ENCODE data around the gene APOL1. TPM values are rescaled to one million over a fixed set of nuclear protein-coding genes. Genes with fewer than 3 reads are reported as not detected.

Gene APOL1
- total and polyA plus RNA-seq, 10 of the 15 experiments (the other 5 are each of a cell fraction or from before 2014, with no cell fraction given), result 9.0 to 42.0 (median 17.6) TPM

DNA sequence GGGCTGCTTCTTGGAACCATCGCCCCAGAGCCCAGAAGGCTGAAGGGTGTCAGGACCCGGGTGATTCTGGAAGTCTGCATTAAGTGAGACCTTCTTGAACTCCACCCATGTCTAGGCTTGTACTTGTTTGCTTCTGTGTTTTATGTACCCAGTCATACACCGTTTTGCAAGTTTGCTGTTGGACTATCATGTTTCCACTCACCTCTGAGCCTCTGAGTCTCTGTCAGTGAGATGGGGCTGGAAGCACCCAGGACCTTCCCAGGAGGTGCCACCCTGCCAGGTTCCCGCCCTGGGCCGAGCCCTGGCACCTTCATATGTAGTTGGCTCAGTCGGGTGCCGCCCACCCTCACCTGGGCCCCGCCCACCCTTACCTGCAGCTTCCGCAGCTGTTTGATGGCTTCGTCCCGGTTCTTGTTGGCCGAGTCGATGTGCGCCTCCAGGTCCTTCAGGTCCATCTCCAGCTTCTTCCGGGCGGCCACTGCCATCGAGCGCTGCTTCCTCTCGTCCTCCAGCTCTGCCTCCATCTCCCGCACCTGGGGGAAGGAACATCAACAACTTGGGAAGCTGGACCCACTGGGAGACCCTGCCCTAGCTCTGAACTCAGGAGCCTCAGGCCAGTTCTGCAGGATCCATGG, 35.1 kb downstream of the APOL1 start:
- in situ Hi-C loops (cut with MboI) (no loop called here), intact Hi-C loops (cut with micrococcal nuclease; ENCODE audit: unreplicated experiment) (no loop called here)
- Histone ChIP-seq H3K9me3 (replicated peaks; ENCODE audit: control insufficient read depth, insufficient read depth, low read length) (no peaks in the 10 kb centered on the region), H3K9ac (ENCODE audit: control insufficient read depth, insufficient read depth, low read length) (no peak overlapping the region), H3K27me3 (replicated peaks in 1 of 2; ENCODE audit: control insufficient read depth in 2 of 2, insufficient read depth in 2 of 2, low read length in 1 of 2) (no peaks in the 10 kb centered on the region), H4K20me1 (ENCODE audit: control insufficient read depth, insufficient read depth) (no peaks in the 10 kb centered on the region), H3K4me1 (ENCODE audit: control insufficient read depth, insufficient read depth, low read length) (no peaks in the 10 kb centered on the region), H3K36me3 (ENCODE audit: control insufficient read depth in 2 of 2, insufficient read depth in 2 of 2, low read length in 1 of 2) (peaks cover 32 to 68% of the 10 kb centered on the region in 2 experiments), H3K27ac (ENCODE audit: control insufficient read depth, insufficient read depth) (no peak overlapping the region), H3K4me3 (no peak overlapping the region), H3K4me2 (ENCODE audit: control insufficient read depth, insufficient read depth) (no peak overlapping the region), H2AFZ (ENCODE audit: control insufficient read depth, low read depth, low read length) (no peak overlapping the region), H3K79me2 (ENCODE audit: control insufficient read depth, insufficient read depth, low read length) (no peaks in the 10 kb centered on the region)
- POLR2A ChIA-PET, result no interaction called here
- CTCF ChIA-PET, result interaction anchor here (0.6 to 3.4 kb wide), 8 partner anchors 9 to 182 kb away, joined by 3 to 23 read pairs (median 4); no protein-coding TSS in a partner anchor
- TF ChIP-seq SIX5 (IDR thresholded peaks at IDR 0.05; ENCODE audit: low read depth, low read length, severe bottlenecking), result no peak
- peak; percentile 50; the same call in 1 of the 2 replicates for TF ChIP-seq POLR2A (IDR thresholded peaks at IDR 0.05; ENCODE audit: low read depth, low read length)
- TF ChIP-seq CBX5 (IDR thresholded peaks at IDR 0.05; ENCODE audit: low read depth), result no peak
- DNase-seq (ENCODE audit: low read depth, low spot score), result no peak
- RAD21 ChIA-PET (ENCODE audit: unreplicated experiment), result no interaction called here
- ATAC-seq, result no peak
- SMC1A ChIA-PET (ENCODE audit: uncharacterized antibody, unreplicated experiment), result interaction anchor here (1.4 kb wide), 1 partner anchor 198 kb away, joined by 3 read pairs; no protein-coding TSS in a partner anchor
- FAIRE-seq, result no peak
- 96% methylated on average over 16 of the region's 20 CpGs for WGBS (ENCODE audit: insufficient coverage, insufficient replicate concordance, low lambda C conversion rate, missing lambda C conversion rate)
- no TSS peak for BruUV-seq (replicated peaks)

DNA sequence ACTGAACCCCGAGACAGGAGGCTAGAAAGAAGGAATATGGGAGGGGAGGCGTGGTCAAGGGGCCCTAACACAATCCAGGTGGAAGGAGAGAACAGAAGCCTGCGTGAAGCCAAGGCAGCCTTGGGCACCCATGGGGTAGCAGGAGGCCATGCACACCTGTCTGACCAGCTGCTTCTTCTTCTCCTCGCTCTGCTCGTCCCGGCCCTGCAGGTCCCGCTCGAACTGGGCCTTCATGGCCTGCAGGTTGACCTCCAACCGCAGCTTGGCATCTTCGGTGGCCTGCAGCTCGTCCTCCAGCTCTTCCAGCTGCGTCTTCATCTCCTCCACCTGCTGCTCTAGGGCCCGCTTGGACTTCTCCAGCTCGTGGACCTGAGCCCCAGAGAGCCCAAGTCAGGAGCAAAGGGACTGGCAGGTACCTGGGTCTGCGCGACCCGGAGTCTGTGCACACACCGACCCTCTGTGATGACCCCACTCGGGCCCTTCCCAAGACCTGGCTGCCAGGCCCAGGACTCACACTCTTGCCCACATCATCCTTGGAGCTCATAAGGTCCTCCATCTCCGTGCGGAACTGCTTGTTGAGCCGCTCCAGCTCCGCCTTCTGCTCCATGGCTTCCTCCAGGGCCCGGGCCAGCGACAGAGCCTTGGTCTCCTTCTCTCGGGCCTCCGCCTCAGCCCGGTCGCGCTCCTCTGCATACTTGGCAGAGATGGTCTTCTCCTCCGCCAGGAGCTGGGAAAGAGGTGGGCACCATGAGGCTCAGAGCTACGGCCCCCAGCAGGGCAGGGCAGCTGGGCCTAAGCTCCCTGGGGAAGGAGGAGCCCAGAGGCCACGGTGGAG, 35.9 kb downstream of the APOL1 start:
- TSS peak; percentile 77 for BruUV-seq (replicated peaks)
- CTCF ChIA-PET, result interaction anchor here (0.9 to 3.4 kb wide), 6 partner anchors 9 to 182 kb away, joined by 4 to 23 read pairs (median 4); no protein-coding TSS in a partner anchor
- ATAC-seq (no peak), FAIRE-seq (no peak), DNase-seq (ENCODE audit: low read depth, low spot score) (no peak)
- Histone ChIP-seq H2AFZ (ENCODE audit: control insufficient read depth, low read depth, low read length) (no peak overlapping the region), H3K9me3 (replicated peaks; ENCODE audit: control insufficient read depth, insufficient read depth, low read length) (no peaks in the 10 kb centered on the region), H3K79me2 (ENCODE audit: control insufficient read depth, insufficient read depth, low read length) (no peaks in the 10 kb centered on the region), H3K27ac (ENCODE audit: control insufficient read depth, insufficient read depth) (no peak overlapping the region), H3K4me3 (no peak overlapping the region), H4K20me1 (ENCODE audit: control insufficient read depth, insufficient read depth) (no peaks in the 10 kb centered on the region), H3K36me3 (ENCODE audit: control insufficient read depth in 2 of 2, insufficient read depth in 2 of 2, low read length in 1 of 2) (peaks cover 33 to 73% of the 10 kb centered on the region in 2 experiments), H3K27me3 (replicated peaks in 1 of 2; ENCODE audit: control insufficient read depth in 2 of 2, insufficient read depth in 2 of 2, low read length in 1 of 2) (no peaks in the 10 kb centered on the region), H3K4me1 (ENCODE audit: control insufficient read depth, insufficient read depth, low read length) (no peaks in the 10 kb centered on the region), H3K4me2 (ENCODE audit: control insufficient read depth, insufficient read depth) (no peak overlapping the region), H3K9ac (ENCODE audit: control insufficient read depth, insufficient read depth, low read length) (no peak overlapping the region)
- RAD21 ChIA-PET (ENCODE audit: unreplicated experiment), result no interaction called here
- intact Hi-C loops (cut with micrococcal nuclease; ENCODE audit: unreplicated experiment), result no loop called here
- POLR2A ChIA-PET, result interaction anchor here (0.7 kb wide), 1 partner anchor 83 kb away, joined by 5 read pairs; no protein-coding TSS in a partner anchor
- 98% methylated on average over 33 of the region's 33 CpGs for WGBS (ENCODE audit: insufficient coverage, insufficient replicate concordance, low lambda C conversion rate, missing lambda C conversion rate)
- SMC1A ChIA-PET (ENCODE audit: uncharacterized antibody, unreplicated experiment), result interaction anchor here (0.8 kb wide), 1 partner anchor 11 kb away, joined by 3 read pairs; no protein-coding TSS in a partner anchor
- in situ Hi-C loops (cut with MboI), result no loop called here
- TF ChIP-seq BRCA1 (IDR thresholded peaks at IDR 0.05; ENCODE audit: low read depth, low read length) (no peak), TCF3 (IDR thresholded peaks at IDR 0.05; ENCODE audit: borderline replicate concordance, insufficient read depth, low read depth, low read length) (no peak), ELK1 (IDR thresholded peaks at IDR 0.05; ENCODE audit: low read depth, low read length) (no peak), RCOR1 (conservative IDR thresholded peaks at IDR 0.05; ENCODE audit: low read depth, low read length) (no peak), CHD2 (IDR thresholded peaks at IDR 0.05; ENCODE audit: borderline replicate concordance, low read depth, low read length) (no peak)
- TF ChIP-seq, protein P1, sequence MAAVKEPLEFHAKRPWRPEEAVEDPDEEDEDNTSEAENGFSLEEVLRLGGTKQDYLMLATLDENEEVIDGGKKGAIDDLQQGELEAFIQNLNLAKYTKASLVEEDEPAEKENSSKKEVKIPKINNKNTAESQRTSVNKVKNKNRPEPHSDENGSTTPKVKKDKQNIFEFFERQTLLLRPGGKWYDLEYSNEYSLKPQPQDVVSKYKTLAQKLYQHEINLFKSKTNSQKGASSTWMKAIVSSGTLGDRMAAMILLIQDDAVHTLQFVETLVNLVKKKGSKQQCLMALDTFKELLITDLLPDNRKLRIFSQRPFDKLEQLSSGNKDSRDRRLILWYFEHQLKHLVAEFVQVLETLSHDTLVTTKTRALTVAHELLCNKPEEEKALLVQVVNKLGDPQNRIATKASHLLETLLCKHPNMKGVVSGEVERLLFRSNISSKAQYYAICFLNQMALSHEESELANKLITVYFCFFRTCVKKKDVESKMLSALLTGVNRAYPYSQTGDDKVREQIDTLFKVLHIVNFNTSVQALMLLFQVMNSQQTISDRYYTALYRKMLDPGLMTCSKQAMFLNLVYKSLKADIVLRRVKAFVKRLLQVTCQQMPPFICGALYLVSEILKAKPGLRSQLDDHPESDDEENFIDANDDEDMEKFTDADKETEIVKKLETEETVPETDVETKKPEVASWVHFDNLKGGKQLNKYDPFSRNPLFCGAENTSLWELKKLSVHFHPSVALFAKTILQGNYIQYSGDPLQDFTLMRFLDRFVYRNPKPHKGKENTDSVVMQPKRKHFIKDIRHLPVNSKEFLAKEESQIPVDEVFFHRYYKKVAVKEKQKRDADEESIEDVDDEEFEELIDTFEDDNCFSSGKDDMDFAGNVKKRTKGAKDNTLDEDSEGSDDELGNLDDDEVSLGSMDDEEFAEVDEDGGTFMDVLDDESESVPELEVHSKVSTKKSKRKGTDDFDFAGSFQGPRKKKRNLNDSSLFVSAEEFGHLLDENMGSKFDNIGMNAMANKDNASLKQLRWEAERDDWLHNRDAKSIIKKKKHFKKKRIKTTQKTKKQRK (IDR thresholded peaks at IDR 0.05; ENCODE audit: low read depth, low read length), result no peak
